HCT116 (cell line): ENCODE data around the gene C6orf62.

Experiments used
- JUND ChIP-seq: IDR thresholded peaks from 2 replicates; pipeline ENCODE4 v1.6.1; 2012
- POLR2AphosphoS5 ChIP-seq: IDR thresholded peaks from 2 replicates; pipeline ENCODE4 v1.6.1; 2011; ENCODE audit warnings: mild to moderate bottlenecking, low read depth, low read length, moderate library complexity
- TF ChIP-seq, protein P1 (sequence below), 3 experiments: fragments of 200-600 bp in 1 of 3; sonication (generic) in 1 of 3; IDR thresholded peaks in 2 of 3; conservative IDR thresholded peaks in 1 of 3; 2 replicates each; pipeline ENCODE4 v1.5.1; 2012 to 2017; ENCODE audit warnings: low read depth in 2 of 3, low read length in 2 of 3, antibody characterized with exemption in 1 of 3, borderline replicate concordance in 1 of 3, control low read depth in 1 of 3, mild to moderate bottlenecking in 1 of 3, mixed read lengths in 1 of 3, mixed run types in 1 of 3, moderate library complexity in 1 of 3; ENCODE audit not compliant: insufficient read depth in 1 of 3
- TF ChIP-seq, protein P2 (sequence below): IDR thresholded peaks from 2 replicates; pipeline ENCODE4 v1.6.1; 2012; ENCODE audit warnings: low read depth

DNA sequence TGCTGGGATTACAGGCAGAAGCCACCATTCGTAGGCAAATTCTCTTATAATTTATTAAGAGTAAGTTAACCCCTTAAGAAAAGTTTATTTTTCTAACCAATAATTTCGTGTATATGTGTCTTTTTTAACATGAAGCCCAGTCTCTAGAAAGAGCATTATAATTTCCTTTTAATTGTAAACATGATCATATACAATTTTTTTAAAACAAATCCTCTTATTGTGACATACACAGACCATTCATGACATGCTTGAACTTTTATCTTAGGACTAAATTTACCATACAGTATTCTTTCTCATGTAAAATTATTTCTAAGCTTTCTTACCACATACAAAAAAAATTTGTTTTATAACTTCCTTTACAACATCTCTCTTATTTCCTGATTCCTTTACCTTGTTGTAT is 45.3 kb downstream of the C6orf62 start:
- TF ChIP-seq, protein P1, sequence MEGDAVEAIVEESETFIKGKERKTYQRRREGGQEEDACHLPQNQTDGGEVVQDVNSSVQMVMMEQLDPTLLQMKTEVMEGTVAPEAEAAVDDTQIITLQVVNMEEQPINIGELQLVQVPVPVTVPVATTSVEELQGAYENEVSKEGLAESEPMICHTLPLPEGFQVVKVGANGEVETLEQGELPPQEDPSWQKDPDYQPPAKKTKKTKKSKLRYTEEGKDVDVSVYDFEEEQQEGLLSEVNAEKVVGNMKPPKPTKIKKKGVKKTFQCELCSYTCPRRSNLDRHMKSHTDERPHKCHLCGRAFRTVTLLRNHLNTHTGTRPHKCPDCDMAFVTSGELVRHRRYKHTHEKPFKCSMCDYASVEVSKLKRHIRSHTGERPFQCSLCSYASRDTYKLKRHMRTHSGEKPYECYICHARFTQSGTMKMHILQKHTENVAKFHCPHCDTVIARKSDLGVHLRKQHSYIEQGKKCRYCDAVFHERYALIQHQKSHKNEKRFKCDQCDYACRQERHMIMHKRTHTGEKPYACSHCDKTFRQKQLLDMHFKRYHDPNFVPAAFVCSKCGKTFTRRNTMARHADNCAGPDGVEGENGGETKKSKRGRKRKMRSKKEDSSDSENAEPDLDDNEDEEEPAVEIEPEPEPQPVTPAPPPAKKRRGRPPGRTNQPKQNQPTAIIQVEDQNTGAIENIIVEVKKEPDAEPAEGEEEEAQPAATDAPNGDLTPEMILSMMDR (IDR thresholded peaks at IDR 0.05 in 2 of 3, conservative IDR thresholded peaks at IDR 0.05 in 1 of 3; ENCODE audit: borderline replicate concordance in 1 of 3, insufficient read depth in 1 of 3, low read depth in 2 of 3, low read length in 2 of 3), result no peak
- TF ChIP-seq, protein P2, sequence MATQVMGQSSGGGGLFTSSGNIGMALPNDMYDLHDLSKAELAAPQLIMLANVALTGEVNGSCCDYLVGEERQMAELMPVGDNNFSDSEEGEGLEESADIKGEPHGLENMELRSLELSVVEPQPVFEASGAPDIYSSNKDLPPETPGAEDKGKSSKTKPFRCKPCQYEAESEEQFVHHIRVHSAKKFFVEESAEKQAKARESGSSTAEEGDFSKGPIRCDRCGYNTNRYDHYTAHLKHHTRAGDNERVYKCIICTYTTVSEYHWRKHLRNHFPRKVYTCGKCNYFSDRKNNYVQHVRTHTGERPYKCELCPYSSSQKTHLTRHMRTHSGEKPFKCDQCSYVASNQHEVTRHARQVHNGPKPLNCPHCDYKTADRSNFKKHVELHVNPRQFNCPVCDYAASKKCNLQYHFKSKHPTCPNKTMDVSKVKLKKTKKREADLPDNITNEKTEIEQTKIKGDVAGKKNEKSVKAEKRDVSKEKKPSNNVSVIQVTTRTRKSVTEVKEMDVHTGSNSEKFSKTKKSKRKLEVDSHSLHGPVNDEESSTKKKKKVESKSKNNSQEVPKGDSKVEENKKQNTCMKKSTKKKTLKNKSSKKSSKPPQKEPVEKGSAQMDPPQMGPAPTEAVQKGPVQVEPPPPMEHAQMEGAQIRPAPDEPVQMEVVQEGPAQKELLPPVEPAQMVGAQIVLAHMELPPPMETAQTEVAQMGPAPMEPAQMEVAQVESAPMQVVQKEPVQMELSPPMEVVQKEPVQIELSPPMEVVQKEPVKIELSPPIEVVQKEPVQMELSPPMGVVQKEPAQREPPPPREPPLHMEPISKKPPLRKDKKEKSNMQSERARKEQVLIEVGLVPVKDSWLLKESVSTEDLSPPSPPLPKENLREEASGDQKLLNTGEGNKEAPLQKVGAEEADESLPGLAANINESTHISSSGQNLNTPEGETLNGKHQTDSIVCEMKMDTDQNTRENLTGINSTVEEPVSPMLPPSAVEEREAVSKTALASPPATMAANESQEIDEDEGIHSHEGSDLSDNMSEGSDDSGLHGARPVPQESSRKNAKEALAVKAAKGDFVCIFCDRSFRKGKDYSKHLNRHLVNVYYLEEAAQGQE, result no peak
- TF ChIP-seq JUND (no peak), POLR2AphosphoS5 (no peak)
